ENCODE data around the gene DCAF12.
A peak's percentile ranks its signal among the peaks of the same experiment; 100 is the strongest.
"Not testable (repeated sequence)": the region's sequence is repeated elsewhere in the genome, so short reads cannot be mapped to it uniquely, and the experiment has no call there.

The DCAF12 gene

DNA sequence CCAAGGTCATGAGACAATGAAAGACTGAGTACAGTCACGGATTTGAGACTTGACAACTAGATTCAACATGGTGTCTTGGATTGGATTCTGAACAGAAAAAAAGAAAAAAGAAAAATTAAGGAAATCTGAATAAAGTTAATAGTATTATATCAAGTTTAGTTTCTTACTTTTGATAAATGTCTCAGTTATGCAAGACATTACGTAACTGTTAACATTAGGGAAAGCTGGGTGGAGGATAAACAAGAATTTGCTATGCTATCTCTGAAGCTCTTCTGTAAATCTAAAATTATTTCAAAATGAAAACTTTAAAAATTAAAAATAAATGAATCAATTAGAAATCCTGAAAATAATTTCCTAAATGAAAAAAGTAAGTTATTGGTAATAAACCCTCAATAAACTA is 14.4 kb upstream of the DCAF12 start:
- TF ChIP-seq, protein P1, sequence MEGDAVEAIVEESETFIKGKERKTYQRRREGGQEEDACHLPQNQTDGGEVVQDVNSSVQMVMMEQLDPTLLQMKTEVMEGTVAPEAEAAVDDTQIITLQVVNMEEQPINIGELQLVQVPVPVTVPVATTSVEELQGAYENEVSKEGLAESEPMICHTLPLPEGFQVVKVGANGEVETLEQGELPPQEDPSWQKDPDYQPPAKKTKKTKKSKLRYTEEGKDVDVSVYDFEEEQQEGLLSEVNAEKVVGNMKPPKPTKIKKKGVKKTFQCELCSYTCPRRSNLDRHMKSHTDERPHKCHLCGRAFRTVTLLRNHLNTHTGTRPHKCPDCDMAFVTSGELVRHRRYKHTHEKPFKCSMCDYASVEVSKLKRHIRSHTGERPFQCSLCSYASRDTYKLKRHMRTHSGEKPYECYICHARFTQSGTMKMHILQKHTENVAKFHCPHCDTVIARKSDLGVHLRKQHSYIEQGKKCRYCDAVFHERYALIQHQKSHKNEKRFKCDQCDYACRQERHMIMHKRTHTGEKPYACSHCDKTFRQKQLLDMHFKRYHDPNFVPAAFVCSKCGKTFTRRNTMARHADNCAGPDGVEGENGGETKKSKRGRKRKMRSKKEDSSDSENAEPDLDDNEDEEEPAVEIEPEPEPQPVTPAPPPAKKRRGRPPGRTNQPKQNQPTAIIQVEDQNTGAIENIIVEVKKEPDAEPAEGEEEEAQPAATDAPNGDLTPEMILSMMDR (conservative IDR thresholded peaks at IDR 0.05; ENCODE audit: low read depth, low read length) = no peak

DNA sequence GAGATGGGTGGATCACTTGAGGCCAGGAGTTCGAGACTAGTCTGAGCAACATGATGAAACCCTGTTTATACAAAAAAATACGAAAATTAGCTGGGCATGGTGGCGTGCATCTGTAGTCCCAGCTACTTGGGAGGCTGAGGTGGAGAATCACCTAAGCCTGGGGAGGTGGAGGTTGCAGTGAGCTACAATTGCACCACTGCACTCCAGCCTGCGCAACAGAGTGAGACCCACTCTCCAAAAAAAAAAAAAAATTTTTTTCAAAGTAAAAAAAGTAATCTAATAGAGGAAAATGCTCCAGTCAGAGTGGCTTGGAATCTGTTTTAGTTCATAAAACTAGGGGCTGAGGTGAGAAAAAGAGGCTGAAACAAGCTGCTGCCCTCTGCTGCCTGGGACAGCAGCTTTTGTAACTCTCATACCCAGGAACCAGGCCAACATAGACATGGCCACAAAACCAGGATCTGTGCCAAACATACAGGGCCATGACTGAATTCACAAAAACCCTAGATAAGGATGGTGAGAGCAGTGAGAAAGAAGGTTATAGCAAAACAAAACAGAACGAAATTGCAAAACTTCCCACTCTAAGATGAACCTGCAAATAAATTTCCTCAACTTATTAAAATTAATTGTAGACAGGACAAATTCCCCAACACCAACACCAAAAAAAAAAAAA is 13.1 kb upstream of the DCAF12 start:
- peak; percentile 73 for DNase-seq (ENCODE audit: low read depth)
- TF ChIP-seq, protein P1 (conservative IDR thresholded peaks at IDR 0.05; ENCODE audit: low read depth, low read length) = peak; percentile 66
- H3K4me3 ChIP-seq (ENCODE audit: low read length) = no peak overlapping the region

More for the DNA sequence above, 14.4 kb upstream of the DCAF12 start:
- no peak overlapping the region for H3K4me3 ChIP-seq (ENCODE audit: low read length)
- no peak for DNase-seq (ENCODE audit: low read depth)

DNA sequence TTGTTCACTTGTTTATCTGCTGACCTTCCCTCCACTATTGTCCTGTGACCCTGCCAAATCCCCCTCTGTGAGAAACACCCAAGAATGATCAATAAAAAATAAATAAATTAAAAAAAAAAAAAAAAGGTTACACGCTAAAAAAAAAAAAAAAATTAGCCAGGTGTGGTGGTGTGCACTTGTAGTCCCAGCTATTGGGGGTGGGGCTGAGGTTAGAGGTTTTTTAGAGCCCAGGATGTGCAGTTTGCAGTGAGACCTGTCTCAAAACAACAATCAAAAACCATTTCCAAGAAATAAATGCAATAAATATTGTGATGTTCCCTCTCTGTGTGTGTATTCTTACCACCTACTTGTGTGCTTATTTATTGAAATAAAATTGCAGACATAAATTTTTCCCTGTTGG is 12.1 kb upstream of the DCAF12 start:
- not testable (repeated sequence) for H3K4me3 ChIP-seq (ENCODE audit: low read length); DNase-seq (ENCODE audit: low read depth)

DNA sequence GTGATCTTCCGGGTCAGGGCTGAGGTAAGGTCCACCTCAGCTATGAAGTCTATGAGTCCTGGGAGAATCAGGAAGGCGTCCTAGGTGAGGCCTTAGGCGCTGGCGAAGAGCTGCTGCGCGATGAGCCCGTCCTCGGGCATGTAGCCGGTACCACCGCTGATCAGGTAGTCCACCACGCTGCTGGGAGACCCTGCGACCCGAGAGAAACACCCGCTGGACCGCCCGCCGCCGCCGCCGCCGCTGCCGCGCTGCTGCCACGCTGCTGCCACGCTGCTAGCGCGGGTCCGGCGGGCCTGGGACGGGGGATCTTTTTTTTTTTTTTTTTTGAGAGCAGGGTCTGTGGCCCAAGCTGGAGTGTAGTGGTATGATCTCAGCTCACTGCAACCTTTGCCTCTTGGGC is 8.0 kb upstream of the DCAF12 start:
- H3K4me3 ChIP-seq (ENCODE audit: low read length) = no peak overlapping the region
- TF ChIP-seq, protein P1 (conservative IDR thresholded peaks at IDR 0.05; ENCODE audit: low read depth, low read length) = no peak
- no peak for DNase-seq (ENCODE audit: low read depth)

DNA sequence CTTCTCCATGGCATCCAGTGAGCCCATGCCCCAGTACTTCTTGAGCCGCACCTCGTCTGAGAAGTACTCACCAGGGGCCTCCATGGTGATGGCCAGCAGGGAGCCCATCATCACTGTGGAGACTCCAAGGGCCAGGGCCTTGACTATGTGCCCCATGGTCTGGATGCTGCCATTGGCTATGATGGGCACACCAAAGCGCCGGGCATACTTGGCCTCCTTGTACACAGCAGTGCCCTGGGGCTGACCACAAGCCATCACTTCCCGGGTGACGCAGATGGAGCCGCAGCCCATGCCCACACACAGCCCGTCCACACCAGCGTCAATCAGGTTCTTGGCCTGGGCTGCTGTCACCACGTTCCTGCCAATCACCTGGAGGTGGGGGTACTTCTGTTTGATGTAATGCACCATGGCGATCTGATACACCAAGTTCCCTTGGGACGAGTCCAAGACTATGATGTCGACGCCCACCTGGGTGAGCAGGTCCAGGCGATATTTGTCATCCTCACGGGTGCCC is 7.0 kb upstream of the DCAF12 start:
- DNase-seq (ENCODE audit: low read depth) = no peak
- TF ChIP-seq, protein P1 (conservative IDR thresholded peaks at IDR 0.05; ENCODE audit: low read depth, low read length) = no peak
- H3K4me3 ChIP-seq (ENCODE audit: low read length) = no peak overlapping the region

DNA sequence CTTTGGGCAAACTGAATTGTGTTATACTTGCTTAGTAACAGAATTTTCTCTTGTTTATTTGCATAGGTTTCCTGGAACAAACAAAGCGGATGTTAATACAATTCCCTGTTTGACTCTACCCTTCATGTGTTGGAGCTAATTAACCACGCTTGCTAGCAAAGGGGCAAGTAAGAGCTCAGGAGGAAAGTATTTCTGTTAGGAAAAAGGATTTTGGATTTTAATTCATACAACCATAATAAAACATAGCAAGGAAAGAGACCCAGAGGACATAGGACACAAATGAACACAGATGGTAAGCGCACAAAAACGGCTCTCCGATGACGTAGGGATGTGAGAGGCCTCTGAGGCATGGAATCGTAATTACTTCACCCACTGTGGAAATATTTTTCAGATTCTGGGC is 5.1 kb upstream of the DCAF12 start:
- TF ChIP-seq, protein P1 (conservative IDR thresholded peaks at IDR 0.05; ENCODE audit: low read depth, low read length) = no peak
- DNase-seq (ENCODE audit: low read depth) = no peak
- H3K4me3 ChIP-seq (ENCODE audit: low read length) = no peak overlapping the region

DNA sequence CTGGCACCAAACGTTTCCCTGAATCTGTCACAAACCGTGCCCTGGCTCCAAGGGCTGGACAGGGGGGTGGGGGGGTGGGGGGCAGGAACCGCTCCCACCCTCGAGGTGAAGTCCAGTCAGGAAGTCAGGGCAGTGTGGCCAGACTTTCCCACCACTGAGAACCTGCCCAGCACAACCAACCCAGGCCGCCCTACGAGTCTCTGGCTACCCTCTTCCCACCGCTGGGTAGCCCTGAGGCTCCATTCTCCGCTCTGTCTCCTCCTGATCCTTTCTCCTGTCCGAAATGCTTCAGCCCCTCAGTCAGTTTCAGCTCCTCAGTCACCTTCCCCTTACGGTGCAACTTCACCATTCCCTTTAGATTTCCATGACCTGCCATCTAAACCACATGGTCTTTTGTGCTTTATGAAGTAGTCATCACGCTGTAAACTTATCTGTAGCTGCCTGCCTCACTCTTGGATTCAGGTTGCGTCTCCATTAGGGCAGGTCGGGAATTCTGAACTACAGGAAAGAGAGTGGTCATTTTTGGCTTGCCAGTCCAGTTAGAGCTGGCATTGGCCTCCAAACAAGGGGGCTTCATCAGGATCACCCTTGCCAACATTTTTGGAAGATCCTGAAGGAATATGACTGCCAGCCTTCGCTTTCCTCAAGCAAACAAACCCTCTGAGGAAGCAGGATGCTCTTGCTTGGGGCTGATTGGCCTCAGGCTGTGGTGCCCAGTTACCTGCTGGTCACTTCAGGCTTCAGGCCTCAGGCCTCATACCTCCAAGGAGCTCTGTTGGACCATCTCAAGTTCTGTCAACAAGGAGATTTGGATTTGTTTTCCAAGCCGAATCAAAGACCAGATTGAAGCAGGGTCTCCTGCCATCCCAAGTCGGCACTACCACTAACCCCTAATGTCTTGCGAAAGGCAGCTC is 794 bp upstream of the DCAF12 start:
- no peak for DNase-seq (ENCODE audit: low read depth)
- peak overlapping the region; percentile 96 for H3K4me3 ChIP-seq (ENCODE audit: low read length)
- TF ChIP-seq, protein P1 (conservative IDR thresholded peaks at IDR 0.05; ENCODE audit: low read depth, low read length) = no peak
